LNCaP clone FGC (cell line): ENCODE results near the gene KLF11.
A peak's percentile ranks its signal among the peaks of the same experiment; 100 is the strongest.

Source experiments
- DNase-seq: peaks from one replicate; pipeline ENCODE4 v3.0.0-alpha.2; 2011; ENCODE audit warnings: low read depth
- H3K4me3 ChIP-seq: 2 replicates; pipeline ENCODE4 v1.5.1; 2011; ENCODE audit warnings: mild to moderate bottlenecking, low read depth, low read length, control low read depth
- TF ChIP-seq, protein P1 (sequence below): IDR thresholded peaks from 2 replicates; pipeline ENCODE4 v1.5.1; 2012; ENCODE audit warnings: mild to moderate bottlenecking; ENCODE audit not compliant: control insufficient read depth, insufficient read depth; ENCODE audit errors: extremely low read depth

The KLF11 gene

DNA sequence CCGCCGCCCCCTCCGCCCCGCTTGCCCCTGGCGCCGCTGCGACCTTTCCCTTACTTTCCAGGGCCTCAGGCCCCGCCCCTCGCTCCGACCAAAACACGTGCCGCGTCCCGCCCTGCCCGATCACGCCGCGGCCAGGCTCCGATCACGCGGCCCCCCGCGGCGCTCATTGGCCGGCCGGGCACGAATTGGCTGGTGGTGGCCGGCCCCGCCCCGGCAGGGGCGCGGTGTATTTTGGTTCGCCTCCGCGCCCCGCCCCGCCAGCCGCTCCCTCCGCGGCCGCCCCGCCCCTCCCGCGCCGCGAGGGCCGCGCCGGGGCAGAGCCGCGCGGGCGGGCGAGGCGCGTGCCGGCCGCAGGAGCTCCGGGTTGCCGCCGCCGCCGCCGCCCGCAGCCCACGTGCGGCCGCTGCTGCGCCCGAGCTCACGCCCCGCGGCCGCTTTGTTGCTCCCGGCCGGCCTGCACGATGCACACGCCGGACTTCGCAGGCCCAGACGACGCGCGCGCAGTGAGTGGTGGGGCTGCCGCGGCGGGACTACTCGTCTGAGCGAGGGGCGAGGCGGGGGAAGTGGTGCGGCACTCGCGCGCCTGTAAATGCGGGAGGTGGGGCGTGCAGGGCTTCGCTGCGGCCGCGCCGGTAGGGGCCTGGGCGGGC is at the start of gene KLF11:
KLF11 (plus strand) TSS at position 295 of the 650 bp plus-strand sequence; CDS start at position 462, 167 bp downstream.
- DNase-seq, result peak; percentile 35
- H3K4me3 ChIP-seq, result peak within 1 kb of the TSS; percentile 52
- TF ChIP-seq, protein P1, sequence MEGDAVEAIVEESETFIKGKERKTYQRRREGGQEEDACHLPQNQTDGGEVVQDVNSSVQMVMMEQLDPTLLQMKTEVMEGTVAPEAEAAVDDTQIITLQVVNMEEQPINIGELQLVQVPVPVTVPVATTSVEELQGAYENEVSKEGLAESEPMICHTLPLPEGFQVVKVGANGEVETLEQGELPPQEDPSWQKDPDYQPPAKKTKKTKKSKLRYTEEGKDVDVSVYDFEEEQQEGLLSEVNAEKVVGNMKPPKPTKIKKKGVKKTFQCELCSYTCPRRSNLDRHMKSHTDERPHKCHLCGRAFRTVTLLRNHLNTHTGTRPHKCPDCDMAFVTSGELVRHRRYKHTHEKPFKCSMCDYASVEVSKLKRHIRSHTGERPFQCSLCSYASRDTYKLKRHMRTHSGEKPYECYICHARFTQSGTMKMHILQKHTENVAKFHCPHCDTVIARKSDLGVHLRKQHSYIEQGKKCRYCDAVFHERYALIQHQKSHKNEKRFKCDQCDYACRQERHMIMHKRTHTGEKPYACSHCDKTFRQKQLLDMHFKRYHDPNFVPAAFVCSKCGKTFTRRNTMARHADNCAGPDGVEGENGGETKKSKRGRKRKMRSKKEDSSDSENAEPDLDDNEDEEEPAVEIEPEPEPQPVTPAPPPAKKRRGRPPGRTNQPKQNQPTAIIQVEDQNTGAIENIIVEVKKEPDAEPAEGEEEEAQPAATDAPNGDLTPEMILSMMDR, result no peak

- no peak for DNase-seq
- TF ChIP-seq, protein P1, result no peak
- H3K4me3 ChIP-seq, result no peak overlapping the region
Observed at GRCh38 chr2:9994462-9994861, 48.9 kb upstream of the KLF11 start.

DNA sequence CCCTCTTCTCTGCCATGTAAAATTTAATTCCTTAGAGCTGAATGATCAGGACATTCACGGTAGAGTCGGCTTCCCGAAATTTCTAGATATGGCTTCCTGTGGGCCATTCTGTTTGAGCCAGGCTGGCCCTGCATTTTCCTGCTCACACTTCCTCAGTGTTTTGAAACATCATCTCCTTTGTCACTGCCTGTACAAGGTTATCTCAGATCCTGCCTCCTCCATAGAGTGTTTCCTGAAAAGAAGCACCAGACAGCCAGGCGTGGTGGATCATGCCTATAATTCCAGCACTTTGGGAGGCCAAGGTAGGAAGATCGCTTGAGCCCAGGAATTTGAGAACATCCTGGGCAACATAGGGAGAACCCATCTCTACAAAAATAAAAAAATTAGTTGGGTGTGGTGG is 48.3 kb upstream of the KLF11 start:
- H3K4me3 ChIP-seq, result no peak overlapping the region
- TF ChIP-seq, protein P1, result no peak
- DNase-seq, result no peak

DNA sequence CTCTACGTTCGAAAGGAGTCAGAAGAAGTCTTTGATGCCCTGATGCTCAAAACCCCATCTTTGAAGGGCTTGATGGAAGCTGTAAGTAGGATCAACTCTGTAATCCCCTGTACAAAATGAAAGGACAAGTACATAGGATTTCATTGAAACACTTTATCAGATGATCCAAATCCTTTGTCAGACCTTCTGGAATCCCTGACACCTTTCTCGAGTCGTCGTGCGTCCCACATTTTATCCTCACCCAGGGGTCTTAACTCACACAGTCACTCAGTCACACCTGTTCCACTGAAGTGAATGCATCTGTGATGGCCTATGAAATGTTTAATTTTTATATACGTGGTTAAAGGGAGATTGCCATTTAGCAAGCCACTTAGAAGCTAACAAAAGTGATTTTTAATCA is 47.0 kb upstream of the KLF11 start:
- DNase-seq, result no peak
- TF ChIP-seq, protein P1, result no peak
- H3K4me3 ChIP-seq, result no peak overlapping the region

- TF ChIP-seq, protein P1, result no peak
- DNase-seq, result no peak
Observed at GRCh38 chr2:9997936-9998335, 45.4 kb upstream of the KLF11 start.

DNA sequence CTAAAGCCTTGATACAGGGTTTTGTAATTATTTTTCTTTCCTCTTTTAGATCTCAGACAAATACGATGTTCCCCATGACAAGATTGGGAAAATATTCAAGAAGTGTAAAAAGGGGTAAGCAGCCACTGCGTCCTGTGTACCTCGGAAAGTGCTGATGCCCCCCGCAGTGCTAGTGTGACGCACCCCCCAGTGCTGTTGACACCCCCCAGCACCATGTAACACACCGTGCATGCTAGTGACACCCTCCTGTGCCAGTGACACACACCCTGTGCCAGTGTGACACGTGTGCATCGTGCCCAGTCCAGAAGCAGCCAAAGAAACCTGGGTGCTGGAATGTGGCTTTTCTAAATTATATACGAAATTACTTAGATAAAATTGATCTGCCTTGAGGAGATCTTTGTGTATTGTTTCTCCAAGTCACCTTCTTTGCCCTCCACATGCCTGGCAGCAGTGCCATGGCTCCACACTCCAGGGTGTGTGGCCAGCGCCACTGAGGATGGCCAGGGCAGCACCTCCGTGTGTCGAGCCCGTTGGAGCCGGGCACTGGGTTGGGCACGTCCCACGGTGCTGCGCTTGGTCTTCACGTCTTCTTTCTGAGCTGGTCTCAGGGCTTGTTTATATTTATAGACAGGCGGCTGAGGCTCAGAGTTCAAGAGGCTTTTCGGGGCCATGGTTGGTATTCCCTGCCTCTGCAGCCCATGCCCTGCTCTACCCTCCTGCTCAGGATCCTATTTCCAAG is 44.3 kb upstream of the KLF11 start:
- no peak overlapping the region for H3K4me3 ChIP-seq
- no peak for DNase-seq
- TF ChIP-seq, protein P1, result no peak

More at GRCh38 chr2:9997936-9998335, 45.4 kb upstream of the KLF11 start:
- no peak overlapping the region for H3K4me3 ChIP-seq
